Measurements from ENCODE around the gene MLXIP. TPM values are rescaled to one million over a fixed set of nuclear protein-coding genes. Genes with fewer than 3 reads are reported as not detected.

MLXIP gene, protein sequence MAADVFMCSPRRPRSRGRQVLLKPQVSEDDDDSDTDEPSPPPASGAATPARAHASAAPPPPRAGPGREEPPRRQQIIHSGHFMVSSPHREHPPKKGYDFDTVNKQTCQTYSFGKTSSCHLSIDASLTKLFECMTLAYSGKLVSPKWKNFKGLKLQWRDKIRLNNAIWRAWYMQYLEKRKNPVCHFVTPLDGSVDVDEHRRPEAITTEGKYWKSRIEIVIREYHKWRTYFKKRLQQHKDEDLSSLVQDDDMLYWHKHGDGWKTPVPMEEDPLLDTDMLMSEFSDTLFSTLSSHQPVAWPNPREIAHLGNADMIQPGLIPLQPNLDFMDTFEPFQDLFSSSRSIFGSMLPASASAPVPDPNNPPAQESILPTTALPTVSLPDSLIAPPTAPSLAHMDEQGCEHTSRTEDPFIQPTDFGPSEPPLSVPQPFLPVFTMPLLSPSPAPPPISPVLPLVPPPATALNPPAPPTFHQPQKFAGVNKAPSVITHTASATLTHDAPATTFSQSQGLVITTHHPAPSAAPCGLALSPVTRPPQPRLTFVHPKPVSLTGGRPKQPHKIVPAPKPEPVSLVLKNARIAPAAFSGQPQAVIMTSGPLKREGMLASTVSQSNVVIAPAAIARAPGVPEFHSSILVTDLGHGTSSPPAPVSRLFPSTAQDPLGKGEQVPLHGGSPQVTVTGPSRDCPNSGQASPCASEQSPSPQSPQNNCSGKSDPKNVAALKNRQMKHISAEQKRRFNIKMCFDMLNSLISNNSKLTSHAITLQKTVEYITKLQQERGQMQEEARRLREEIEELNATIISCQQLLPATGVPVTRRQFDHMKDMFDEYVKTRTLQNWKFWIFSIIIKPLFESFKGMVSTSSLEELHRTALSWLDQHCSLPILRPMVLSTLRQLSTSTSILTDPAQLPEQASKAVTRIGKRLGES
- total RNA-seq, result 100 to 1,000 TPM in 1 of 6 donors, 10 to 100 TPM in 5; 30.4 to 167 (median 55.0) TPM

DNA sequence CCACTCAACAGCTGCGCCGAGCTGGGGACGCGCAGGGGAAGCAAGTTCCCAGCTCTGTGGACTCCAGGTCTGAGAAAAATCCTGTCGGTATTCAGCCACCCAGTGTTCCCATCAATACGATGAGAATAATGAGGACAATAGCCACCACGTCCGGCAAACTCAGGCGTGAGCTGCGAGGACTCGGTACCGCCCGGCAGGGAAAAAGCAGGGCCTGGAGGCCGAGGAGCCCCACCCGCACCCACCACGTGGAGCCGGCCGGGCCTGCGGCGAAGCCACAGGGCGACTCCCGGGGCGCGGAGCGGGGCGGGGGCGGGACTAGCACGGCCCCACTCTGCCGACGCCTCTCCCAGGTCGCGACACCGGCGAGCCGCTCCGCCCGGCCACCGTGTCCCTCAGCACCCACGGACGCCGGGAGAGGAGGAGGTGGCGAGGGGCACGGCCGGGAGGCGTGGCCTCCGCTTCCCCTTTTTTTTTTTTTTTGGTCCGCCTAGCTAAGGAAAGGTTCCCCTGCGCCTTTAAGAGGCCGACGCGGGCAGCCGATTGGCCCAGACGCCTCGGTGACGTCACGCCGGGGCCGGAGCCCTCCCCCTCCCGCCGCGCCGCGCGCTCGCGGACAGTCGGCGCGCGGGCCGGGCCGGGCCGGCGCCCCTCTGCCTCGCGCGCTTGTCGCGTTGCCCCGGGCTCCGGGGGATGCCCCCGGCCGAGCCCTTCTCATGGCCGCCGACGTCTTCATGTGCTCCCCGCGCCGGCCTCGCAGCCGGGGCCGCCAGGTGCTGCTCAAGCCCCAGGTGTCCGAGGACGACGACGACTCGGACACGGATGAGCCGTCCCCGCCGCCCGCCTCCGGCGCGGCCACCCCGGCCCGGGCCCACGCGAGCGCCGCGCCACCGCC lies at the start of gene MLXIP:
MLXIP (plus strand) TSS at position 616 of the 892 bp plus-strand sequence; CDS start at position 714, 98 bp downstream.
- H3K4me1 ChIP-seq, result peaks cover 37 to 51% (median 41%) of the 10 kb centered on the region in 4 donors
- no peaks in the 10 kb centered on the region for H3K36me3 ChIP-seq
- peak in 3 of 4 donors; percentile 88 to 95 (median 91) for TF ChIP-seq POLR2A (IDR thresholded peaks at IDR 0.05)
- TF ChIP-seq, protein P1, sequence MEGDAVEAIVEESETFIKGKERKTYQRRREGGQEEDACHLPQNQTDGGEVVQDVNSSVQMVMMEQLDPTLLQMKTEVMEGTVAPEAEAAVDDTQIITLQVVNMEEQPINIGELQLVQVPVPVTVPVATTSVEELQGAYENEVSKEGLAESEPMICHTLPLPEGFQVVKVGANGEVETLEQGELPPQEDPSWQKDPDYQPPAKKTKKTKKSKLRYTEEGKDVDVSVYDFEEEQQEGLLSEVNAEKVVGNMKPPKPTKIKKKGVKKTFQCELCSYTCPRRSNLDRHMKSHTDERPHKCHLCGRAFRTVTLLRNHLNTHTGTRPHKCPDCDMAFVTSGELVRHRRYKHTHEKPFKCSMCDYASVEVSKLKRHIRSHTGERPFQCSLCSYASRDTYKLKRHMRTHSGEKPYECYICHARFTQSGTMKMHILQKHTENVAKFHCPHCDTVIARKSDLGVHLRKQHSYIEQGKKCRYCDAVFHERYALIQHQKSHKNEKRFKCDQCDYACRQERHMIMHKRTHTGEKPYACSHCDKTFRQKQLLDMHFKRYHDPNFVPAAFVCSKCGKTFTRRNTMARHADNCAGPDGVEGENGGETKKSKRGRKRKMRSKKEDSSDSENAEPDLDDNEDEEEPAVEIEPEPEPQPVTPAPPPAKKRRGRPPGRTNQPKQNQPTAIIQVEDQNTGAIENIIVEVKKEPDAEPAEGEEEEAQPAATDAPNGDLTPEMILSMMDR (IDR thresholded peaks at IDR 0.05), result peak in 3 of 6 experiments; percentile 3 to 22 (median 17)
- TF ChIP-seq EP300 (IDR thresholded peaks at IDR 0.05), result no peak
- peak; percentile 7 to 80 for TF ChIP-seq POLR2AphosphoS5 (IDR thresholded peaks at IDR 0.05)
- no peaks in the 10 kb centered on the region for H3K9me3 ChIP-seq
- H3K27ac ChIP-seq, result peak within 1 kb of the TSS; percentile 80 to 90 (median 88)
- WGBS, 2 donors, result 0 to 22% methylated on average over 4 to 47 of the region's 113 CpGs
- peak within 1 kb of the TSS; percentile 48 to 89 (median 74) for H3K4me3 ChIP-seq
- ATAC-seq (ENCODE audit: low FRiP score in 2 of 2), result peak; percentile 87 to 92
- peak; percentile 96 to 99 for DNase-seq
- H3K27me3 ChIP-seq, result no peaks in the 10 kb centered on the region

DNA sequence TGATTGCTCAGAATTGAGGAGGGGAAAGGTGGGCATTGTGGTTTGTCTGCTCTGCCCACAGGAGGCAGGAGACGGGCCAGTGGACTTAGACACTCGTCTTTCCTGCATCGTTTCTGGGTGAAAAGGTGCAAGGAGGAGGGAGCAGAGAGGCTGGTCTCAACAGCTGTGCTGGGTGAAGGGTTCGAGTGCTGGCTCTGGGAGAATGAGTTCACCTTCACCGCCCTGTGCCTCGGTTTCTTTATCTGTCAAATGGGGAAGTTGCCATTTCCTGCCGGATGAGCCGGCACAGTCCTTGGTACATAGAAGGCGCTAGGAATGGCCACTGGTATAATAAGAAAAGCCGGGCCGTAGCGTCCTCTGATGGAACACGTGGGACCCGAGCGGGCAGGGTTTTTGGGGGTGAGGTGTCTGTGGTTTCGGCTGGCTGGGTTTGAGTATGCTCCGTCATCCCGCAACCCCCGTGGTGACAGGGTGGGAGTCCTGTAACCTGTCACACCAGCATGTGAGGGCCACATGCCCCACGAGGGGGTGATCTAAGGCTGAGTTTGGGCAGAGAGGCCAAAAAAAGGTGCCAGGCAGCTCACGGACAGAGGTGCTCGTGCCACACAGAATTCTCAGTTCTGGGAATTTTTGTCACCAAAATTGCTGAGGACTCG lies 49.5 kb upstream of the MLXIP start:
- WGBS, 2 donors, result 87 to 88% methylated on average over 23 of the region's 23 CpGs
- Histone ChIP-seq H3K4me1 (peaks cover 1 to 14% (median 5%) of the 10 kb centered on the region in 4 donors), H3K4me3 (no peak overlapping the region), H3K9me3 (no peaks in the 10 kb centered on the region), H3K36me3 (no peaks in the 10 kb centered on the region), H3K27me3 (no peaks in the 10 kb centered on the region), H3K27ac (no peak overlapping the region)
- no peak for ATAC-seq (ENCODE audit: low FRiP score in 2 of 2)
- TF ChIP-seq, protein P1 (IDR thresholded peaks at IDR 0.05), result no peak
- DNase-seq, result no peak

DNA sequence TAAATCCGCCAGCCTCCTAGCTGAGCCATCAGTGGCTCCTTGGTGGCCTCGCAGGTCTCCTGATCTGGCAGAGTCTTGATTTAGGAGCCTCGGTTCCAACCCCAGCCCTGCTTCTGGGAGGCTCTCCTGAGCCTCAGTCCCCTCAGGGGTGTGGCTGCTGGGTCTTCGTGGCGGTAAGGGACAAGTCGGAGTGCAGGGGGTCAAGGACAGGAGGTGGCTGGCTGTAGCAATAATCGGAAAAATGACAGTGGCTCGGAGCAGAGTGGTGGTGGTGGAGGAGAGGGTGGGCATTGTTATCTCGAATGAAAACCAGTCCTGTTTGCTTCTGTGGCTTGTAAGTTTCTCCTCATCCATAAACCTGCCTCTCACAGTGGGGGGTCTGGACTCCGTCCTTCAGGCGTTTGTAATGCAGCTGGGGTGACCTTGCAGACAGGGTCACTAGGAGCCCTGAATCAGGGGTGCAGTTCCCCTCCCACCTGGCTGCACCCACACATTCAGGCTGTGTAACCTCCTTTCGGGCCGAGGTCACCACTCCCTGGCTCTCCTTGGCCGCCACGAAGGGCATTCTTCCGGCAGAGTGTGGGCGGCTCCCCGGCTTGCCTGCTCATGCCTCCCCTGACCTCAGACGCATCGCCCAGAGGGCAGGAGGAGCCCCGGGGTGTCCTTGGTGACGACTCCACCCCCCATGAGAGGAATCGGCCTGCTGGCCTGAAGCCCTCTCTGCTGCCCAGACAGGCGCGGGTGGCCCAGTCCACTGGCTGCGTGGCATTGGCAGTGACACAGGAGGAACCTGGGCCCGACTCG lies 48.7 kb upstream of the MLXIP start:
- WGBS, 2 donors, result 85 to 87% methylated on average over 12 to 25 of the region's 28 CpGs
- peak in 1 of 2 donors; percentile 82 for DNase-seq
- H3K27me3 ChIP-seq, result no peaks in the 10 kb centered on the region
- H3K9me3 ChIP-seq, result no peaks in the 10 kb centered on the region
- peaks cover 0 to 13% (median 4%) of the 10 kb centered on the region in 4 donors for H3K4me1 ChIP-seq
- TF ChIP-seq, protein P1 (IDR thresholded peaks at IDR 0.05), result no peak
- TF ChIP-seq EP300 (IDR thresholded peaks at IDR 0.05) (no peak), POLR2AphosphoS5 (IDR thresholded peaks at IDR 0.05) (no peak), POLR2A (IDR thresholded peaks at IDR 0.05) (no peak)
- no peak overlapping the region for H3K4me3 ChIP-seq
- H3K27ac ChIP-seq, result no peak overlapping the region
- ATAC-seq (ENCODE audit: low FRiP score in 2 of 2), result peak; percentile 13 to 56
- no peaks in the 10 kb centered on the region for H3K36me3 ChIP-seq
